B cell (primary cell): ENCODE measurements around the gene LSM12. TPM values are rescaled to one million over a fixed set of nuclear protein-coding genes. Genes with fewer than 3 reads are reported as not detected.
A peak's percentile ranks its signal among the peaks of the same experiment; 100 is the strongest.

Source experiments
- ATAC-seq: fragments of 200-7000 bp; cut with Tn5 transposase; one replicate; pipeline ENCODE4 v1.10.0; 2021; ENCODE audit warnings: low read depth, mild to moderate bottlenecking, moderate number of reproducible peaks, moderate library complexity
- CTCF ChIA-PET: fragments of 350-600 bp; sonication (Branson Sonifier 250); formaldehyde crosslinking; loops from one replicate; lab custom pipeline; 2021; ENCODE audit warnings: antibody characterized with exemption, inconsistent platforms; lab: Charles Lee
- POLR2A ChIA-PET: fragments of 350-600 bp; sonication (Branson Sonifier 250); formaldehyde crosslinking; loops from one replicate; lab custom pipeline; 2021; ENCODE audit warnings: antibody characterized with exemption; lab: Charles Lee
- DNase-seq: peaks from one replicate; pipeline ENCODE4 v3.0.0; 2013
- H2AFZ ChIP-seq: 2 replicates; pipeline ENCODE4 v1.6.1; 2012; ENCODE audit warnings: mild to moderate bottlenecking, low read depth, low read length; ENCODE audit not compliant: insufficient read depth, poor library complexity, severe bottlenecking
- H3K27ac ChIP-seq, 2 donors: 1 replicate in 1 of 2; 2 replicates in 1 of 2; pipeline ENCODE4 v1.5.1; 2012 to 2013; ENCODE audit warnings: low read length in 2 of 2, mild to moderate bottlenecking in 2 of 2, moderate library complexity in 1 of 2
- H3K27me3 ChIP-seq, 4 experiments: fragments of 200-600 bp in 1 of 4; sonication (generic) in 1 of 4; replicated peaks in 1 of 4; 1 replicate in 2 of 4; 2 replicates in 2 of 4; pipeline versions ENCODE4 v1.6.1 to v1.7.0; 2013 to 2016; ENCODE audit warnings: low read length in 3 of 4, mild to moderate bottlenecking in 2 of 4, mixed read lengths in 1 of 4, moderate library complexity in 1 of 4; ENCODE audit not compliant: insufficient read depth in 4 of 4, control insufficient read depth in 3 of 4; ENCODE audit errors: control extremely low read depth in 1 of 4
- H3K36me3 ChIP-seq, 2 experiments: replicated peaks in 1 of 2; 1 replicate in 1 of 2; 2 replicates in 1 of 2; pipeline versions ENCODE4 v1.6.1 to v1.7.1; 2013; ENCODE audit warnings: low read length in 1 of 2; ENCODE audit not compliant: insufficient read depth in 2 of 2, control insufficient read depth in 1 of 2; ENCODE audit errors: control extremely low read depth in 1 of 2, extremely low read depth in 1 of 2
- H3K4me1 ChIP-seq, 2 donors: fragments of 200-600 bp in 1 of 2; sonication (generic) in 1 of 2; 1 replicate in 1 of 2; 2 replicates in 1 of 2; pipeline versions ENCODE4 v1.5.1 to v1.6.1; 2013 to 2017; ENCODE audit warnings: low read length in 2 of 2; ENCODE audit not compliant: control insufficient read depth in 2 of 2, insufficient read depth in 2 of 2
- H3K4me2 ChIP-seq: replicated peaks from 2 replicates; pipeline ENCODE3; 2012; ENCODE audit warnings: mild to moderate bottlenecking, low read depth, low read length; ENCODE audit not compliant: poor library complexity, severe bottlenecking
- H3K4me3 ChIP-seq, 5 experiments: fragments of 200-600 bp in 1 of 5; sonication (generic) in 1 of 5; 1 replicate in 3 of 5; 2 replicates in 2 of 5; pipeline versions ENCODE4 v1.5.1 to v1.7.0; 2011 to 2016; ENCODE audit warnings: low read length in 4 of 5, mild to moderate bottlenecking in 4 of 5, low read depth in 2 of 5, control low read depth in 1 of 5, moderate library complexity in 1 of 5; ENCODE audit not compliant: insufficient read depth in 1 of 5; ENCODE audit errors: control extremely low read depth in 1 of 5, extremely low read depth in 1 of 5
- H3K79me2 ChIP-seq: fragments of 200-600 bp; sonication (generic); one replicate; pipeline ENCODE4 v1.6.0; 2016; ENCODE audit warnings: low read length; ENCODE audit not compliant: control insufficient read depth, insufficient read depth
- H3K9ac ChIP-seq: fragments of 200-600 bp; sonication (generic); 2 replicates; pipeline ENCODE4 v1.6.1; 2017; ENCODE audit warnings: mild to moderate bottlenecking, low read length, moderate library complexity
- H3K9me3 ChIP-seq, 3 donors: one replicate each; pipeline versions ENCODE4 v1.6.1 to v1.7.1; 2013; ENCODE audit warnings: low read length in 2 of 3; ENCODE audit not compliant: control insufficient read depth in 2 of 3, insufficient read depth in 1 of 3; ENCODE audit errors: control extremely low read depth in 1 of 3
- H4K20me1 ChIP-seq: 2 replicates; pipeline ENCODE4 v1.6.0; 2012; ENCODE audit warnings: mild to moderate bottlenecking, low read length; ENCODE audit not compliant: insufficient read depth, control insufficient read depth, poor library complexity, severe bottlenecking
- H3K27ac Mint-ChIP-seq: one replicate; pipeline ENCODE4 v1.8.0; 2021; ENCODE audit warnings: mixed read lengths
- H3K27me3 Mint-ChIP-seq: one replicate; pipeline ENCODE4 v1.8.0; 2021; ENCODE audit warnings: mixed read lengths
- H3K4me1 Mint-ChIP-seq: one replicate; pipeline ENCODE4 v1.8.0; 2021; ENCODE audit warnings: mixed read lengths
- H3K4me3 Mint-ChIP-seq: one replicate; pipeline ENCODE4 v1.8.0; 2021; ENCODE audit warnings: mixed read lengths
- H3K9me3 Mint-ChIP-seq: one replicate; pipeline ENCODE4 v1.8.0; 2022; ENCODE audit warnings: mixed read lengths; ENCODE audit not compliant: insufficient read depth
- EZH2 ChIP-seq: IDR thresholded peaks from 2 replicates; pipeline ENCODE4 v1.6.1; 2012; ENCODE audit warnings: borderline replicate concordance, low read depth, mild to moderate bottlenecking, moderate library complexity, low read length; ENCODE audit not compliant: insufficient read depth, poor library complexity, severe bottlenecking
- WGBS: methylation state at CpG from one replicate; pipeline ENCODE4 v1.1.5; 2013; ENCODE audit warnings: missing lambda C conversion rate; ENCODE audit not compliant: insufficient coverage; 5-methylcytosine and 5-hydroxymethylcytosine counted together
- intact Hi-C: fragments of 100-400 bp; cut with micrococcal nuclease; formaldehyde crosslinking; loops from one replicate; pipeline ENCODE4 v1.10.0; 2022
- polyA plus RNA-seq: library from polyadenylated mRNA; depleted of rRNA; stranded (reverse); fragments of >200 nt; gene quantifications from 2 replicates; pipeline ENCODE4 v1.2.3, GENCODE V29; 2012
- total RNA-seq, 2 donors: library from RNA; stranded (reverse); fragments of 120-200 nt in 1 of 2; gene quantifications; 1 replicate in 1 of 2; 2 replicates in 1 of 2; pipeline versions ENCODE4 v1.2.3 to v1.2.4, GENCODE V29; 2013 to 2022
- TF ChIP-seq, protein P1 (sequence below): fragments of 200-600 bp; IDR thresholded peaks from one replicate; pipeline ENCODE4 v1.8.0; 2022; ENCODE audit warnings: antibody characterized with exemption, mild to moderate bottlenecking

Gene LSM12
- total and polyA plus RNA-seq, 2 donors (not counting 1 experiment from before 2014, with no cell fraction given): 16.8 to 31.2 TPM

DNA sequence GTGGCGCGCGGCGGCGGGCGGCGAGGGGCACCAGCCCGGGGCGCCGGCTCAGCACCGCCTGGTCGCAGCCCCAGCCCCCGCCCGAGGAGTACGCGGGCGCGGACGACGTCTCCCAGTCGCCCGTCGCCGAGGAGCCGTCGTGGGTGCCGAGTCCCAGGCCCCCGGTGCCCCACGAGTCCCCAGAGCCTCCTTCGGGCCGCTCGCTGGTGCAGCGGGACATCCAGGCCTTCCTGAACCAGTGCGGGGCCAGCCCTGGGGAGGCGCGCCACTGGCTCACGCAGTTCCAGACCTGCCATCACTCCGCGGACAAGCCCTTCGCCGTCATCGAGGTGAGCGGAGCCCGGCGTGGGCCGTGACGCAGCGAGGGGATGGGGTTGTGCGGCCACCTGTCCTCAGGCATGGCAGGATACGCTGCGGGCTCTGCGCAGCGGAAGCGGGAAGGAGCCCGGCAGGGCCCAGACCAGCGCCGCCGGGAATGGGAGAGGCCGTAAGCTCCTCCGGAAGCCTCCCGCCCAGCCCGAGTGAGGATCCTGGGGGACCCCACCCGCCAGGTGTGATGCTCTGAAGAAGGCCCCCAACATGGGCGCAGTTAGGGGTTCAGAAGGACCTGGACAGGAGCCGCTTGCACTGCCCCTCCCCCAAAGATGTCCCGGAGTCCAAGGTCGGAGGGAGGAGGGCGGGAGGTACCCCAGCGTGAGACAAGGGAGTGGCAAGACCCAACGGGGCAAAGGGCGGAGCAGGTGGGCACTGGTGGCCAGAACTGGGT, 61.5 kb downstream of the LSM12 start:
- peak overlapping the region; percentile 76 for H3K4me3 Mint-ChIP-seq
- intact Hi-C loops: loop anchor here (5.0 kb wide), 1 partner anchor 1142 kb away; the partner anchor contains the start of gene HEXIM1
- CTCF ChIA-PET: interaction anchor here (0.7 to 1.0 kb wide), 2 partner anchors 8 to 61 kb away, joined by 3 read pairs; no protein-coding TSS in a partner anchor
- DNase-seq: peak; percentile 52
- H3K36me3 ChIP-seq: no peaks in the 10 kb centered on the region
- peak overlapping the region; percentile 100 for H3K4me2 ChIP-seq
- H3K4me3 ChIP-seq: peak overlapping the region in 3 of 5 experiments; percentile 77 to 84 (median 83)
- 5% methylated on average over 71 of the region's 71 CpGs for WGBS
- peaks cover 37 to 42% of the 10 kb centered on the region in 2 donors for H3K4me1 ChIP-seq
- peaks cover 0 to 19% (median 0%) of the 10 kb centered on the region in 3 donors for H3K9me3 ChIP-seq
- peaks cover 33% of the 10 kb centered on the region for H3K4me1 Mint-ChIP-seq
- no peaks in the 10 kb centered on the region for H4K20me1 ChIP-seq
- H3K9me3 Mint-ChIP-seq: no peaks in the 10 kb centered on the region
- TF ChIP-seq, protein P1, sequence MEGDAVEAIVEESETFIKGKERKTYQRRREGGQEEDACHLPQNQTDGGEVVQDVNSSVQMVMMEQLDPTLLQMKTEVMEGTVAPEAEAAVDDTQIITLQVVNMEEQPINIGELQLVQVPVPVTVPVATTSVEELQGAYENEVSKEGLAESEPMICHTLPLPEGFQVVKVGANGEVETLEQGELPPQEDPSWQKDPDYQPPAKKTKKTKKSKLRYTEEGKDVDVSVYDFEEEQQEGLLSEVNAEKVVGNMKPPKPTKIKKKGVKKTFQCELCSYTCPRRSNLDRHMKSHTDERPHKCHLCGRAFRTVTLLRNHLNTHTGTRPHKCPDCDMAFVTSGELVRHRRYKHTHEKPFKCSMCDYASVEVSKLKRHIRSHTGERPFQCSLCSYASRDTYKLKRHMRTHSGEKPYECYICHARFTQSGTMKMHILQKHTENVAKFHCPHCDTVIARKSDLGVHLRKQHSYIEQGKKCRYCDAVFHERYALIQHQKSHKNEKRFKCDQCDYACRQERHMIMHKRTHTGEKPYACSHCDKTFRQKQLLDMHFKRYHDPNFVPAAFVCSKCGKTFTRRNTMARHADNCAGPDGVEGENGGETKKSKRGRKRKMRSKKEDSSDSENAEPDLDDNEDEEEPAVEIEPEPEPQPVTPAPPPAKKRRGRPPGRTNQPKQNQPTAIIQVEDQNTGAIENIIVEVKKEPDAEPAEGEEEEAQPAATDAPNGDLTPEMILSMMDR: no peak
- TF ChIP-seq EZH2: peak; percentile 29
- H3K79me2 ChIP-seq: peaks cover 9% of the 10 kb centered on the region
- no peak overlapping the region for H3K27ac ChIP-seq
- H3K27me3 ChIP-seq: peaks cover 0 to 28% (median 11%) of the 10 kb centered on the region in 4 experiments
- no peak for ATAC-seq
- H3K9ac ChIP-seq: peak overlapping the region; percentile 80
- peaks cover 16% of the 10 kb centered on the region for H3K27me3 Mint-ChIP-seq
- H2AFZ ChIP-seq: peak overlapping the region; percentile 90
- no peak overlapping the region for H3K27ac Mint-ChIP-seq
- POLR2A ChIA-PET: no interaction called here
